BE2C (cell line): ENCODE data around the gene DOP1A.

Experiments used
- DNase-seq: peaks from one replicate; pipeline ENCODE4 v3.0.0-alpha.2; 2020
- H3K27me3 ChIP-seq: fragments of 250-450 bp; sonication (Bioruptor Pico); 2 replicates; pipeline ENCODE4 v1.5.1; 2020; ENCODE audit warnings: mild to moderate bottlenecking
- H3K36me3 ChIP-seq: fragments of 250-450 bp; sonication (Bioruptor Pico); 2 replicates; pipeline ENCODE4 v1.5.1; 2020; ENCODE audit warnings: mild to moderate bottlenecking
- H3K4me1 ChIP-seq: fragments of 250-450 bp; sonication (Bioruptor Pico); 2 replicates; pipeline ENCODE4 v1.5.1; 2020
- H3K4me3 ChIP-seq: 2 replicates; pipeline ENCODE4 v1.5.1; 2011; ENCODE audit warnings: low read depth, low read length
- H3K9me3 ChIP-seq: fragments of 250-450 bp; sonication (Bioruptor Pico); 2 replicates; pipeline ENCODE4 v1.5.1; 2020
- CTCF ChIP-seq: IDR thresholded peaks from 2 replicates; pipeline ENCODE4 v1.5.1; 2012; ENCODE audit warnings: mild to moderate bottlenecking, low read depth, low read length

Gene DOP1A

GRCh38 chr6:83083476-83083875 lies 16.0 kb downstream of the DOP1A start:
- no peak overlapping the region for H3K4me3 ChIP-seq
- H3K9me3 ChIP-seq = no peaks in the 10 kb centered on the region
- H3K4me1 ChIP-seq = no peaks in the 10 kb centered on the region
- H3K36me3 ChIP-seq = no peaks in the 10 kb centered on the region
- H3K27me3 ChIP-seq = no peaks in the 10 kb centered on the region
- DNase-seq = no peak
- TF ChIP-seq CTCF = no peak

GRCh38 chr6:83086751-83087150 lies 19.3 kb downstream of the DOP1A start:
- no peaks in the 10 kb centered on the region for H3K9me3 ChIP-seq
- H3K4me3 ChIP-seq = no peak overlapping the region
- no peaks in the 10 kb centered on the region for H3K27me3 ChIP-seq
- no peaks in the 10 kb centered on the region for H3K36me3 ChIP-seq
- no peaks in the 10 kb centered on the region for H3K4me1 ChIP-seq
- no peak for TF ChIP-seq CTCF
- DNase-seq = no peak

- no peak for DNase-seq
- Histone ChIP-seq H3K27me3 (no peaks in the 10 kb centered on the region), H3K4me3 (no peak overlapping the region), H3K4me1 (no peaks in the 10 kb centered on the region), H3K9me3 (no peaks in the 10 kb centered on the region), H3K36me3 (no peaks in the 10 kb centered on the region)
- TF ChIP-seq CTCF = no peak
Measured at GRCh38 chr6:83092756-83093399, 25.4 kb downstream of the DOP1A start.

- no peaks in the 10 kb centered on the region; the same call in 1 of the 2 replicates for H3K36me3 ChIP-seq
- H3K4me3 ChIP-seq = no peak overlapping the region
- H3K4me1 ChIP-seq = no peaks in the 10 kb centered on the region
- no peak for TF ChIP-seq CTCF
- H3K9me3 ChIP-seq = no peaks in the 10 kb centered on the region
- no peak for DNase-seq
- no peaks in the 10 kb centered on the region for H3K27me3 ChIP-seq
Measured at GRCh38 chr6:83096791-83097190, 29.3 kb downstream of the DOP1A start.

GRCh38 chr6:83097204-83097603 lies 29.7 kb downstream of the DOP1A start:
- no peak for DNase-seq
- Histone ChIP-seq H3K4me1 (no peaks in the 10 kb centered on the region), H3K36me3 (no peaks in the 10 kb centered on the region; the same call in 1 of the 2 replicates), H3K27me3 (no peaks in the 10 kb centered on the region), H3K9me3 (no peaks in the 10 kb centered on the region), H3K4me3 (no peak overlapping the region)
- TF ChIP-seq CTCF = no peak

- no peaks in the 10 kb centered on the region for H3K27me3 ChIP-seq
- H3K4me1 ChIP-seq = no peaks in the 10 kb centered on the region
- no peaks in the 10 kb centered on the region; the same call in 1 of the 2 replicates for H3K36me3 ChIP-seq
- DNase-seq = no peak
- no peak overlapping the region for H3K4me3 ChIP-seq
- H3K9me3 ChIP-seq = no peaks in the 10 kb centered on the region
- TF ChIP-seq CTCF = no peak
Measured at GRCh38 chr6:83097675-83098074, 30.2 kb downstream of the DOP1A start.
